HG03565 (cell line): ENCODE results near the gene LTBP1.
A peak's percentile ranks its signal among the peaks of the same experiment; 100 is the strongest.
"Not testable (repeated sequence)": the region's sequence is repeated elsewhere in the genome, so short reads cannot be mapped to it uniquely, and the experiment has no call there.

Source experiments
- ATAC-seq: cut with Tn5 transposase; IDR thresholded peaks from one replicate; pipeline ENCODE4 v1.9.1; 2021; ENCODE audit warnings: mild to moderate bottlenecking, moderate library complexity; ENCODE audit not compliant: unreplicated experiment

The LTBP1 gene

GRCh38 chr2:32946314-32947075, at the start of gene LTBP1:
LTBP1 (plus strand) TSS chr2:32946953; CDS start chr2:32947325, 372 bp downstream.
- ATAC-seq, result peak; percentile 70

GRCh38 chr2:32900246-32900973, 46.3 kb upstream of the LTBP1 start:
- no peak for ATAC-seq

- ATAC-seq, result no peak
Observed at GRCh38 chr2:32901313-32901712, 45.4 kb upstream of the LTBP1 start.

- no peak for ATAC-seq
Observed at GRCh38 chr2:32902174-32902573, 44.6 kb upstream of the LTBP1 start.

GRCh38 chr2:32902986-32903385, 43.8 kb upstream of the LTBP1 start:
- ATAC-seq, result no peak

GRCh38 chr2:32904074-32904473, 42.7 kb upstream of the LTBP1 start:
- ATAC-seq, result no peak

- ATAC-seq, result no peak
Observed at GRCh38 chr2:32904751-32905150, 42.0 kb upstream of the LTBP1 start.

- no peak for ATAC-seq
Observed at GRCh38 chr2:32905270-32905669, 41.5 kb upstream of the LTBP1 start.

- ATAC-seq, result peak; percentile 85
Observed at GRCh38 chr2:32910883-32911598, 35.7 kb upstream of the LTBP1 start.

GRCh38 chr2:32915694-32916093, 31.1 kb upstream of the LTBP1 start:
- ATAC-seq, result no peak

- no peak for ATAC-seq
Observed at GRCh38 chr2:32918774-32919173, 28.0 kb upstream of the LTBP1 start.

GRCh38 chr2:32919901-32920300, 26.9 kb upstream of the LTBP1 start:
- ATAC-seq, result not testable (repeated sequence)

- ATAC-seq, result not testable (repeated sequence)
Observed at GRCh38 chr2:32921486-32921885, 25.3 kb upstream of the LTBP1 start.

- ATAC-seq, result no peak
Observed at GRCh38 chr2:32922501-32922900, 24.3 kb upstream of the LTBP1 start.

- no peak for ATAC-seq
Observed at GRCh38 chr2:32923109-32923508, 23.6 kb upstream of the LTBP1 start.

- no peak for ATAC-seq
Observed at GRCh38 chr2:32925283-32925815, 21.4 kb upstream of the LTBP1 start.

- ATAC-seq, result no peak
Observed at GRCh38 chr2:32925976-32926707, 20.6 kb upstream of the LTBP1 start.

- ATAC-seq, result no peak
Observed at GRCh38 chr2:32926708-32927084, 20.1 kb upstream of the LTBP1 start.

GRCh38 chr2:32930436-32930835, 16.3 kb upstream of the LTBP1 start:
- ATAC-seq, result no peak

GRCh38 chr2:32931519-32931918, 15.2 kb upstream of the LTBP1 start:
- no peak for ATAC-seq
